ENCODE measurements around the gene ADCK1.
"Not testable (repeated sequence)": the region's sequence is repeated elsewhere in the genome, so short reads cannot be mapped to it uniquely, and the experiment has no call there.

Gene ADCK1

DNA sequence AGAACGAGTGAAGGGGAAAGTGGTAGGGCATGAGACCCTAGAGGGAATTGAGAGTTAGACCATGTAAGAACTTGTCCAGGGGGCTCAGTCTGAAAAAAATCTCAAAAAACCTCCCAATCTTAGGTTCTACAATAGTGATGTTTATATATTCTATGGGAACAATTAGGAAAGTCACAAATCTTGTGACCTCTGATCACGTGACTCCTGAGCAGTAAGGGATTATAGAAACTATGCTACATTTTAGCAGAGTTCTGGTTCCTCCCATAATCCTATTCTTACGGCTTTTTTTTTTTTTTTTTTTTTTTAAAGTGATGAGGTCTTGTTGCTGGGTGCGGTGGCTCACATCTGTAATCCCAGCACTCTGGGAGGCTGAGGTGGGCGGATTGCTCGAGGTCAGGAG is 5.8 kb downstream of the ADCK1 start:
- TF ChIP-seq, protein P1, sequence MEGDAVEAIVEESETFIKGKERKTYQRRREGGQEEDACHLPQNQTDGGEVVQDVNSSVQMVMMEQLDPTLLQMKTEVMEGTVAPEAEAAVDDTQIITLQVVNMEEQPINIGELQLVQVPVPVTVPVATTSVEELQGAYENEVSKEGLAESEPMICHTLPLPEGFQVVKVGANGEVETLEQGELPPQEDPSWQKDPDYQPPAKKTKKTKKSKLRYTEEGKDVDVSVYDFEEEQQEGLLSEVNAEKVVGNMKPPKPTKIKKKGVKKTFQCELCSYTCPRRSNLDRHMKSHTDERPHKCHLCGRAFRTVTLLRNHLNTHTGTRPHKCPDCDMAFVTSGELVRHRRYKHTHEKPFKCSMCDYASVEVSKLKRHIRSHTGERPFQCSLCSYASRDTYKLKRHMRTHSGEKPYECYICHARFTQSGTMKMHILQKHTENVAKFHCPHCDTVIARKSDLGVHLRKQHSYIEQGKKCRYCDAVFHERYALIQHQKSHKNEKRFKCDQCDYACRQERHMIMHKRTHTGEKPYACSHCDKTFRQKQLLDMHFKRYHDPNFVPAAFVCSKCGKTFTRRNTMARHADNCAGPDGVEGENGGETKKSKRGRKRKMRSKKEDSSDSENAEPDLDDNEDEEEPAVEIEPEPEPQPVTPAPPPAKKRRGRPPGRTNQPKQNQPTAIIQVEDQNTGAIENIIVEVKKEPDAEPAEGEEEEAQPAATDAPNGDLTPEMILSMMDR (IDR thresholded peaks at IDR 0.05; ENCODE audit: insufficient read depth, low read length, missing control alignments) = no peak
- H3K4me3 ChIP-seq (ENCODE audit: low read depth, low read length) = no peak overlapping the region
- POLR2A ChIA-PET = no interaction called here
- DNase-seq (ENCODE audit: low read depth, low spot score) = no peak
- CTCF ChIA-PET = no interaction called here

DNA sequence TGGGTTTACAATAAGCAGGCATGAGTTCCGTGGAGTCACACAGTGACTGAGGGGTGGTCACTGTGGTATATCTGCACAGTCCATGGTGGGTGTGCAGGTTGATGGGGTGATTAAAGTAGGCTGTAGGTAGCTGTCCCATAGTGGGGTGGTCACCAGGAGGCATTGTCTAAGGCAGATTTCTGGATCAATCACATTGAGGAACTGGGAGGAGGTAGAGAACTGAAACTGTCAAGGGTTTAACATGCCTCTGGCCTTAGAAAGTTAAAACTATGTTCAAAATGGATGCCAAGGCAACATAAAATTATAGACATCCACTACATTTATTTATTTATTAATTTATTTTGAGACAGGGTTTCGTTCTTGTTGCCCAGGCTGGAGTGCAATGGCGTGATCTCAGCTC is 8.3 kb downstream of the ADCK1 start:
- TF ChIP-seq, protein P1 (IDR thresholded peaks at IDR 0.05; ENCODE audit: insufficient read depth, low read length, missing control alignments) = no peak
- no peak for DNase-seq (ENCODE audit: low read depth, low spot score)
- ChIA-PET POLR2A (no interaction called here), CTCF (no interaction called here)
- no peak overlapping the region for H3K4me3 ChIP-seq (ENCODE audit: low read depth, low read length)

DNA sequence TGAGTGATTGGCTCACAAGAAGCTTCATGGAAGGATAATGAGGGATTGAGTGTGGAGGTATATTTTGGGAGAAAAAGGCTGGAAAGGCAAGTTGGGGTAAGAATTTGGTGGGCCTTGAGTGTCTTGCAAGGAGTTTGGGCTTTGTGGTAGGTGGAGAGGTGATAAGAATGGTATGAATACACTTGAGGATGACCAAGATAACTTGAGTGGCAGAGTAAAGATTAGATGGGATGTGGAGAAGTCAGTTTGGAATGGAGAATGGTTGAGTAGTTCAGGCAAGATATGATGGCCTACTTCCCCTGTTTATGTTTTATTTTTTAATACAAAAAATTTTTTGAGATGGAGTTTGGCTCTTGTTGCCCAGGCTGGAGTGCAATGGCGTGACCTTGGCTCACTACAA is 9.1 kb downstream of the ADCK1 start:
- DNase-seq (ENCODE audit: low read depth, low spot score) = no peak
- CTCF ChIA-PET = interaction anchor here (1.4 kb wide), 1 partner anchor 53 kb away, joined by 5 read pairs; no protein-coding TSS in a partner anchor
- POLR2A ChIA-PET = no interaction called here
- H3K4me3 ChIP-seq (ENCODE audit: low read depth, low read length) = no peak overlapping the region
- TF ChIP-seq, protein P1 (IDR thresholded peaks at IDR 0.05; ENCODE audit: insufficient read depth, low read length, missing control alignments) = no peak

DNA sequence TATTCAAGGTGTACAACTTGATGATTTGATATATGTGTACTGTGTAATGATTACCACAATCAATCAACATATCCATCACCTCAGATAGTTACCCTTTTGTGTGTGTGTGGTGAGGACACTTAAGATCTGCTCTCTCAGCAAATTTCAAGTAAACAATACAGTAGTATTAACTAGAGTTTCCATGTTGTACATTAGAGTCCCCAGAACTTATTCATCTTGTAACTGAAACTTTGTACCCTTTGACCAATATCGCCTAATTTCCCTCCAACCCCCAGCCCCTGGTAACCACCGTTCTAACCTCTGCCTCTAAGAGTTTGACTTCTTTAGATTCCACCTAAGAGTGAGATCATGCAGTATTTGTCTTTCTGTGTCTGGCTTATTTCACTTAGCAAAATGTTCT is 12.1 kb downstream of the ADCK1 start:
- H3K4me3 ChIP-seq (ENCODE audit: low read depth, low read length) = no peak overlapping the region
- TF ChIP-seq, protein P1 (IDR thresholded peaks at IDR 0.05; ENCODE audit: insufficient read depth, low read length, missing control alignments) = no peak
- no peak for DNase-seq (ENCODE audit: low read depth, low spot score)
- ChIA-PET CTCF (no interaction called here), POLR2A (no interaction called here)

DNA sequence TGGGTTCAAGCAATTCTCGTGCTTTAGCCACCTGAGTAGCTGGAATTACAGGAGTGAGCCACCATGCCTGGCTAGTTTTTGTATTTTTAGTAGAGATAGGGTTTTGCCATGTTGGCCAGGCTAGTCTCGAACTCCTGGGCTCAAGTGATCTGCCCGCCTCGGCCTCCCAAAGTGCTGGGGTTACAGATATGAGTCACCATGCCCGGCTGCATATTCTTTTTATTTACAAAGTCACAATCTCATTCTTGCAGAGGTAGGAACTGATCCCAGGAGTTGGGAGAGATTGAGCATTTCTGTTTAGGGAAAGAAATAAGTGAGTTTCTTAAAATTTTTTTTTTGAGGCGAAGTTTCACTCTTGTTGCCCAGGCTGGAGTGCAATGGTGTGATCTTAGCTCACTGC is 12.8 kb downstream of the ADCK1 start:
- POLR2A ChIA-PET; CTCF ChIA-PET; H3K4me3 ChIP-seq (ENCODE audit: low read depth, low read length); DNase-seq (ENCODE audit: low read depth, low spot score): not testable (repeated sequence)

DNA sequence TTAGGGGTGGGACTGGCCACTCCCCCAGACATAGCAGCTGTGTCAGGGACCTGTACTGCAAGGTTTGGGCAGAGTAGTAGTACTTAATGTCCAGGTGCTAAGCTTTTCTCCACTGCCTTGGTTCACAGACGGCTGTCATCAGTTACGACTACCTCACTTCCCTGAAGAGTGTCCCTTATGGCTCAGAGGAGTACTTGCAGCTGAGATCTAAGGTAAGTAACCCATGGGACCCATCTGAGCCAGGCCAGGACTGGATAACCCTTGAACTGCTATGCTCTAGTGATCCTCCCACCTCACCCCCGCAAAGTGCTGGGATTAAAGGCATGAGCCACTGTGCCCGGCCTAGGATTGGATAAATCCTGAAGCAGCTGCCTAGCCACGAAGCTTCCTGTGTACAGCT is 22.4 kb downstream of the ADCK1 start:
- H3K4me3 ChIP-seq (ENCODE audit: low read depth, low read length) = no peak overlapping the region
- TF ChIP-seq, protein P1 (IDR thresholded peaks at IDR 0.05; ENCODE audit: insufficient read depth, low read length, missing control alignments) = no peak
- ChIA-PET POLR2A (no interaction called here), CTCF (no interaction called here)
- no peak for DNase-seq (ENCODE audit: low read depth, low spot score)

DNA sequence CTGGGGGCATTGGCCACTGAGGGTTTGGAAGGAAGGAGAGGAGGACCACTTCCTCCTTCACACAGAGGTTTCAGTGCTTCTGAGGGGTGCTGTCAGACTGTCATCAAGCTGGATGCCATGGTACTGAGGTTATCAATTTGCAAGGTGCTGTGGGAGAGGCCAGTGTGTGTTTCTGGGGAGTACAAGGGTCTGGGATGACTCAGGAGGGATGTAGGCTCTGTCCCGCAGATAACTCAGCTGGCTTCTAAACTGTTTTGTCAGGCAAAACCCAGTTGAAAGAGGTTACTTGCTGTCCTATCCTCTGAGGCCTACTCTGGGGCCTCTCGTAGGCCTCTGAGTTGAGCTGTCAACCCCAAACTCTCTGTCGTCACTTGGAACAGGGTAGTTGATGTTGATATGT is 22.8 kb downstream of the ADCK1 start:
- ChIA-PET POLR2A (no interaction called here), CTCF (no interaction called here)
- no peak overlapping the region for H3K4me3 ChIP-seq (ENCODE audit: low read depth, low read length)
- no peak for DNase-seq (ENCODE audit: low read depth, low spot score)
- TF ChIP-seq, protein P1 (IDR thresholded peaks at IDR 0.05; ENCODE audit: insufficient read depth, low read length, missing control alignments) = no peak

All from AG04449 (cell line).